HG03354 (cell line): Measurements from ENCODE around the gene ECHDC3.
"Not testable (repeated sequence)": the region's sequence is repeated elsewhere in the genome, so short reads cannot be mapped to it uniquely, and the experiment has no call there.

ENCODE experiments used
- ATAC-seq: cut with Tn5 transposase; IDR thresholded peaks from one replicate; pipeline ENCODE4 v1.9.1; 2021; ENCODE audit warnings: mild to moderate bottlenecking; ENCODE audit not compliant: unreplicated experiment, poor library complexity, severe bottlenecking

ECHDC3 gene, protein sequence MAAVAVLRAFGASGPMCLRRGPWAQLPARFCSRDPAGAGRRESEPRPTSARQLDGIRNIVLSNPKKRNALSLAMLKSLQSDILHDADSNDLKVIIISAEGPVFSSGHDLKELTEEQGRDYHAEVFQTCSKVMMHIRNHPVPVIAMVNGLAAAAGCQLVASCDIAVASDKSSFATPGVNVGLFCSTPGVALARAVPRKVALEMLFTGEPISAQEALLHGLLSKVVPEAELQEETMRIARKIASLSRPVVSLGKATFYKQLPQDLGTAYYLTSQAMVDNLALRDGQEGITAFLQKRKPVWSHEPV

DNA sequence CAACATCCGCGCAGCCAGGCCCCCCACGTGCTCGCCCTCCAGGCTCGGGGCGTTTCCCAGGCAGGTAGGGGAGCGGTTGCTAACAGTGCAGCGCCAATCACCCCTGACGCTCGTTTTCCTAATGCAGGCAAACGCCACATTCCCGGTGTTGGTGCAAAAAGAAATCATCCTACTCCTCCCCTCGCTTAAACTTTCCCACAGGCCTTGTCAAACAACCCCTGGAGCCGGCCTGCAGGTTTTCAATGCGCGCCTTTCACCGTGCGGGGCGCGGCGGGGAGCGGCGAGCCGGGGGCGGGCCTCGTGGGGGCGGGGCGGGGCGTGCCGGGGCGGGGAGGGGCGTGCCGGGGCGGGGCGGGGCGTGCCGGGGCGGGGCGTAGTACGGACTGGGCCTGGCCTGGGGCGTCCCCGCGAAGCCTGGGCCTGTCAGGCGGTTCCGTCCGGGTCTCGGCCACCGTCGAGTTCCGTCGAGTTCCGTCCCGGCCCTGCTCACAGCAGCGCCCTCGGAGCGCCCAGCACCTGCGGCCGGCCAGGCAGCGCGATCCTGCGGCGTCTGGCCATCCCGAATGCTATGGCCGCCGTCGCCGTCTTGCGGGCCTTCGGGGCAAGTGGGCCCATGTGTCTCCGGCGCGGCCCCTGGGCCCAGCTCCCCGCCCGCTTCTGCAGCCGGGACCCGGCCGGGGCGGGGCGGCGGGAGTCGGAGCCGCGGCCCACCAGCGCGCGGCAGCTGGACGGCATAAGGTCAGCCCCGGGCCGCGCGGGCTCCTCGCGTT, at the start of gene ECHDC3:
Gene ECHDC3 (plus strand): TSS at position 374 of the 770 bp plus-strand sequence. CDS start 195 bp downstream, at position 569.
- peak; percentile 80 for ATAC-seq

DNA sequence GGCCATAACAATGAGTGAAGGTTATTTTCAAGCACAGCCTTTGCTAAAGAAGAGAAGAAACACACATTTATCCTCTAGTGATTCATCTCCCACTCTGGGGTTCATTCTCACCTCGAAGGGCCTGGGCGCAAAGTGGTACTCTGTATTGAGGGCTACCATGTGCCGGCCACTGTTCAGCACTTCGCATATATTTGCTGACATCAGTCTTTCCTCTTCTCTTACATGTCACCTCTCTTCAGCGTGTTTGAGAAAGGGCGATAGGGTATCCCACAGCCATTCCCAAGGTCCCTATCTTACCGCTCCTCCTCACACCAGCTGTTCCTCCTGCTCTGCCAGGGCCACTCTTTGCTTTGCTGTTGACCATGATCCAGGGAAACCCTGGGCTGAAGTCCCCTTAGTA, 48.8 kb upstream of the ECHDC3 start:
- ATAC-seq: no peak

DNA sequence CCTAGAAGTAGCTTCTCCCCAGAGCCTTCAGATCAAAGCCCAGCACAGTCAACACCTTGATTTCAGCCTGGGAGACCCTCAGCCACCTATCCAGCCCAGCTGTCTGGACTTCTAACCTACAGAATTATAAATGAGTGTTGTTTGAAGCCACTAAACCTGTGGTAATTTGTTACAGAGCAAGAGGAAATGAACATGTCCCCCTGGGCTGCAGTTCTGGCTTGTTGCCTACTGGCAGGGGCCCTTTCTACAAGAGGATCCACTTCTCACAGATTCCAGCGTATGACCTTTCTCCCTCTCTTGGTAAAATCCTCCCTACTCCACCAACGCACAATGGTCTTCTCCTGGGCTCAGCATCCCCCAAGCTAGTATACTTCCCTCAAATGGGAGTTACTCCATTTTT, 46.4 kb upstream of the ECHDC3 start:
- no peak for ATAC-seq

DNA sequence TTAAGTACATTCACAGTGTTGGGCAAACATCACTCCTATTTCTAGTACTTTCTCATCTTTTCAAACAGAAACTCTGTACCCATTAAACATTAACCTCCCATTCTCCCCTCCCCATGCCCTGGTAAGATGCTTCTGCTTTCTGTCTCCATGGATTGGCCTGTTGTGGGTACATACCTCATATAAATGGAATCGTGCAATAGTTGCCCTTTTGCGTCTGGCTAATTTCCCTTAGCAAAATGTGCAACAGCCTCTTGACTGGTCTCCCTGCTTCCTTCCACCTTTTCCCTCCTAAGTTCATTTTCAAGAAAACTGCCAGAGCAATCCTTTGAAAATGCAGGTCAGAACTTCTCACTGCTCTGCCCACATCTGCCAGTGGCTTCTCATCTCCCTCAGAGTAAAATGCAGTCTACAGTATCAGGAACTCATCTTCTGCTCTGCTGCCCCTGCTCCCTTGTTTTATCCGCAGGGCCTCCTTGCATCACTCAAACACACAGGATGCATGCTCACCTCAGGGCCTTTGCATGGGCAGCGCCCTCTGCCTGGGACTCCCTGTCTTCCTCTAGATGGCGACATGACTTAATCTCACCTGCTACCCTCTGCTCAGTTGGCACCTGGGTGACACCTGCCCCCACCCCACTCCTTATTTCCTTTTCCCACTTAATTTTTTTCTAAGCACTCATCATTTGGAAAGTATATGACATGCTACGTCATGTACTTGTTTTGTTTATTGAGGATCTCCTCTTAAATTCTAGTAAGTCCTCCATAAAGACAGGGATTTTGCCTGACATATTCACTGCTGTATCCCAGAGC, 44.3 kb upstream of the ECHDC3 start:
- ATAC-seq: peak; percentile 58

DNA sequence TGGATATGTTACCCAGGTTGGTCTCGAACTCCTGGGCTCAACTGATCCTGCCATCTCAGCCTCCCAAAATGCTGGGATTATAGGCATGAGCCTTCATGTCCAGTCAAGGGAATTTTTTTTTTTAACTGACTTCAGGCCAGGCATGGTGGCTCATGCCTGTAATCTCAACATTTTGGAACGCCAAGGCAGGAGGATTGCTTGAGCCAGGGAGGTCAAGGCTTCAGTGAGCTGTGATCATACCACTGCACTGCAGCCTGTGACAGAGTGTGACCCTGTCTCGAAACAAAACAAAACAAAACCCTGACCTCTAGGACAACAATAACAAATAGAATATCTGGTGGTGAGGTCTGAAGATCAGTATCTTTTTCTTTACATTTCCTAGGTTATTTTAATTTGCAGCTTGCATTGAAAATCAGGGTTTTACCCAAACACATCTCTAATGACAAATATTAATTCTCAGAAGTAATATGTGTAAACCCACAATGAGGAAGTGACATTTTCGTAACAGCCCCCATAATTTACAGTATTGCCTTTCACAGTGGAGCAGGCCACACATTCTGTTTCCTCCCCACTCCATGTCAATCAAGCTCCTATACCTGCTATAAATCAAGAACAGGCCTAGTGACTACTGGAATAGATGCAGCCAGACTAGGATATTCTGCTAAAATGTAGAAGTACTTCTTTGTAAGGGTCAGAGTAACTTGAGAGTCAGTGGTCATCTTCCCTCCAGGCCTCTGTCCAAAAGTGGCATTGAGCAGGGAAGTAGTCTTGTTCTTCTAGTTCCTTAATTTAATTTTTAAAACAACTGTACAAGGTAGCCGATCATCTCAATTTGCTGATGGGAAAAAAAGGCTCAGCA, 43.3 kb upstream of the ECHDC3 start:
- peak; percentile 85 for ATAC-seq

DNA sequence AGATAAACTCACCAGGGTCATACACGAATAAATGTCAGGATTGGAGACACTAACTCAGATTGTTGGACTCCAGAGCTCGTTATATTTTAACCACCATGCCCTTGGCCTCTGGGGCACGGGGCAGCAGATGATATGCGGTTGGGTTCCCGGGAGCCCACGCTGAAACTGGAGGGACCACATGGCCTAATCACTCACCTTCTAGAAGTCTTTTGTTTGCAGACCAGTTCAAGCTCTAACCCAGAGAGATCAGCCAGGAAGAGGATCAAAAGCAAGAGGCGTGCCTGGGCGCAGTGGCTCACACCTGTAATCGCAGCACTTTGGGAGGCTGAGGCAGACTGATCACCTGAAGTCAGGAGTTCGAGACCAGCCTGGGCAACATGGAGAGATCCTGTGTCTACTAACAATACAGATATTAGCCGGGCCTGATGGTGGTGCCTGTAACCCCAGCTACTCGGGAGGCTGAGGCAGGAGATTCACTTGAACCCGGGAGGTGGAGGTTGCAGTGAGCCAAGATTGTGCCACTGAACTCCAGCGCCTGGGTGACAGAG, 42.6 kb upstream of the ECHDC3 start:
- peak; percentile 31 for ATAC-seq

DNA sequence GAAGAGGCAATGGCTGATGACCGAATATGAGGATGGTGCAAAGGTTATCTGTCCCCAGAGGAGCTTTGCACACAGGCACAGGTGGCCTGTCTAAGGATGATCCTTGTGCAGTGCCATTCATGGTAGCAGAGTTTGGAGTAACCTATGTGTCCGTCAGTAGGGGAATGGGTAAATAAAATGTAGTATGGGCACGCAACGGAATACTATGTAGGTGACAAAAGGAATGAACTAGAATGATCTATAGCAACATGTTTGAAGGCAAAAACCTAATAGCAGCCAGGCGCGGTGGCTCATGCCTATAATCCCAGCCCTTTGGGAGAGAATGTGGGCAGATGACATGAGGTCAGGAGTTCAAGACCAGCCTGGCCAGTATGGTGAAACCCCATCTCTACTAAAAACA, 41.6 kb upstream of the ECHDC3 start:
- ATAC-seq: no peak

DNA sequence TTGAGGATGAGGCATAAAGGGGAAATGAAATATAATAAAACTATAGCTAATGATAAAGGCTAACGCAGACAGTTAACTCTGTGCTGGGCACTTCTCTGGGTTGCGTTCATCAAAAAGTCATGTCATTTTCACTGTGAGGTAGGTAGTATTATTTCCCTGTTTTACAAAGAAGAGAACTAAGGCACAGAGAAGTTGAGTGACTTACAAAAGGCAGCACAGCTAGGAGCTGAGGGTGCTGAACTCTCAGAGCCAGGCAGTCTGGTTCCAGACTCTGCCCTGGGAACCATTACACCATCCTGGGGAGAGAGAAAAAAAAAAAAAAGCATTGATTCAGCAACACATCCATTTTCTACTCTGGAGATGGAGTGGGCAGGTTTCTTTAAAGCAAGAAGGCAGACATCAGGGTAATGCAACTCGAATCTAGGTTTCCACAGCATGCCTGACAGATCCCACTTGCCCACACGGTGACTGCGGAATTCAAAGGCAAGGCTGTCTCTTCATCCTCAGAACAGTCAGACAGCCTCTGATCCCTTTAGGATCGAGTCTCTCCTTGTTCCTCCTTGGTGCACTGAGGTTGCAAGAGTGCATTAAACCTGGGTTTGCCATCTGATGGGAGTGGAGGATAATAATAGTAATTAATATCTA, 40.6 kb upstream of the ECHDC3 start:
- no peak for ATAC-seq

DNA sequence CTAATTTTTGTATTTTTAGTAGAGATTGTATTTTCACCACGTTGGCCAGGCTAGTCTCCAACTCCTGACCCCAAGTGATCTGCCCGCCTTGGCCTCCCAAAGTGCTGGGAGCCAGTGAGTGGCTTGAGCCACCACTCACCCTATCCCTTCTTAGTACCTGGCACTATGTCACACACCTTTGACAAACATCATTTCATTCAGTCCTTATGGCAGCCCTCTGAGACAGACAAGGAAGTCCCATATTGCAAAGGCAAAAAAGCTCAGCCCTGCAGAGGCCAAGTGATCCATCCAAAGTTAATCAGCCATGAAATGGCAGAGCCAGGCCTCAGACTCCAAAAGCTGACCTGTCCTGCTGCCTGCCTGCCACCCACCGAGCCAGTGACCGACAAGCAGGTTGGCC, 39.9 kb upstream of the ECHDC3 start:
- no peak for ATAC-seq

DNA sequence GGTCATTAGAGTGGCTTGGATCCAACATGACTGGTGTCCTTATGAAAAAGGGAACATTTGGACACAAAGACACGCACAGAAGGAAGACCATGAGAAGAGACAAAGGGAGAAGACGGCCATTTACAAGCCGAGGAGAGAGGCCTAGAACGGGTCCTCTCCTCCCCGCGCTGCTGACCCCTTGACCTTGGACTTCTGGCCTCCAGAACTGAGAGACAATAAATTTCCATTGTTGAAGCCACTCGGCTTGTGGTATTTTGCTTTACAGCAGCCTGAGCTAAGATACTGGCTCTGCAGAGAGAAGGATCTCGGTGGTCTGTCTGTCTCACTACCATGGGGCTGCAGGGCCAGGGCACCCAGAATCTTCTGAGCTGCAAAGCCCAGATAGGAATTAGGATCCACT, 38.1 kb upstream of the ECHDC3 start:
- ATAC-seq: no peak

DNA sequence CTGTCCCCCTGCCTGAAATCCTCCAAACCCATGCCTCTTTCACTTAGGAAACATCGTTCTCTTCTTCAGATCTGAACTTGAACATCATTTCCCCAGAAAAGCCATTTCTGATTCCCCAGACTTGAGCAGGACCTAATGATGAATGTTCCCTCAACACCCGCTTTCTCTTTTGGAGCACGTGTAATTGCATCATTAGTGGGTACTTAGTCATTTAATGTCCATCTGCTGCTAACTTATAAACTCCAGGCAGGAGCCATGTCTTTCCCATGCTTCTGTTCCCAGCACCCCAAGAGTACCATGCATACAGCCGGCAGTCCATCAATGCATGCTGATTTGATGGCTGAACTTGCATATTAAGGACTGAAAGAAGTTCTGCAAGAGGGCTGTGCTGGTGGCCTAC, 36.5 kb upstream of the ECHDC3 start:
- no peak for ATAC-seq

DNA sequence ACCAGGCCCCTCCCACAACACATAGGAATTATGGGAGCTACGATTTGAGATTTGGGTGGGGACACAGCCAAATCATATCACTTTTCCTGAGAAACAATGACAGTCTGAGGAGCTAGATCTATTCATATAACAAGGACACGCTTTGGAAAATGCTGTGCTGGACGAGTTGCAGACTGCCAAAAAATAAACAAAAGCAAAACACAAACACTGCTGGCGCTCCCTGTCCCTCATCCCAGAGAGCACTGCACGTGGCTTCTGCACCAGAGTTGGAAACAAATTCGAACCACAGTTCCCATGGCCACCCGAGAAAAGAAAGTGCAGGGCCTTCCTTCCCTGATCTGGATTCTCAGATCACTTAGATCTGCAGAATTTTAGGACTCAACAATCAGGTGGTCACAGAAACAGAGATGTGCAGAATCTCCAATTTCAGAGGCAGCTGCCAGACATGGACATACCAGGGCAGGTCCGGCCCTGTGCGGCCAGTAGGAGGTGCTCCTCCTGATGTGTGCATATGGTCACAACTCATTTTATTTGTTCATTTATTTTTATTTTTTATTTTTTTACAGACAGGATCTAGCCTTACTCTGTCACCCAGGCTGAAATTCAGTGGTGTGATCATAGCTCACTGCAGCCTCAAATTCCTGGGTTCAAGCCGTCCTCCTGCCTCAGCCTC, 35.2 kb upstream of the ECHDC3 start:
- ATAC-seq: no peak

DNA sequence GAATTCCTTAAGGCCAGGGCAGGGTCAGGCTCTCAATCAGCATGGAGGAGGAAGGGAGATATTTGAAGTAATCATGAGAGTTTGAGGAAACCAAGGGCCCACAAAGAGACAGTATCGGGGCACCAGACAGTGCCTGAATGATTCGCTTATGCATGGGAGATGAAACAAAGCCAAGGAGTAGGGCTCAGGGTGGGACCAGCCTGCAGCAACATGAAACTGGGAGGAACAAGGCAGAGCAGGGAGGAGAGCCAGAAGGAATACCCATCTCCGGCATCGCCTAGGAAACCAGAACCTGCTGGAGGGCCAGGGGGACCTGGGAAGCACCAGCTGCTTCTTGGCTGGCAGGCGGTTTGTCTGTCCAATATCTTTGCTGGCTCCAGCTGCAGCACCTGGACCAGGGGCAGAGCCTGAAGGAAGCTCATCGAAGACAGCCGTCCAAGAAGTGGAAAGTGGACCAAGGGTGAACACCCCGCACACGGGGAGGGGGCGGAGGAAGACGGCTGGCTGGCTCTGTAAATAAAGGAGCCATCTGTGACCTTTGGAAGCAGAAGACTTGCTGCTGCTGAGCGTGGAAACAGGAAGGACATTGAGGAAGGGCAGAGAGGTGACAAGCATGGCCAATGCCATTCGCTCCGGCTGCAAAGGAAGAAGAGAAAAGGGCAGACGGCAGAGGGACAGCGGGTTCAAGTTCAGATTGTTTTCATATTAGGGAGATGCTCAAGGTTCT, 34.4 kb upstream of the ECHDC3 start:
- ATAC-seq: no peak

DNA sequence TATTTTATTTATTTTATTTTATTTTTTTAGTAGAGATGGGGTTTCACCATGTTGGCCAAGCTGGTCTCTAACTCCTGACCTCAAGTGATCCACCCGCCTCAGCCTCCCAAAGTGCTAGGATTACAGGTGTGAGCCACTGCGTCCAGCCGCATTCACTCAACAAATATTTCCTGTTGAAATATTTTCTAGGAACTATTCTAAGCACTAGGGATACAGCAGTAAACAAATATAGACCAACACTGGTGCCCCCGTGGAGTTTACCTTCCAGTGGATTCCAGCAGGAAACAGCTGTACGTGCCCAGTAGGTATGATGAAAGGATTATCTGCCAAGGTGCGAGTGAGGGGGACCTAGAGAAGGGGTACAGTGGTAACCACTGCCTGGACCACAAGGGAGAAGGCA, 33.4 kb upstream of the ECHDC3 start:
- ATAC-seq: not testable (repeated sequence)

DNA sequence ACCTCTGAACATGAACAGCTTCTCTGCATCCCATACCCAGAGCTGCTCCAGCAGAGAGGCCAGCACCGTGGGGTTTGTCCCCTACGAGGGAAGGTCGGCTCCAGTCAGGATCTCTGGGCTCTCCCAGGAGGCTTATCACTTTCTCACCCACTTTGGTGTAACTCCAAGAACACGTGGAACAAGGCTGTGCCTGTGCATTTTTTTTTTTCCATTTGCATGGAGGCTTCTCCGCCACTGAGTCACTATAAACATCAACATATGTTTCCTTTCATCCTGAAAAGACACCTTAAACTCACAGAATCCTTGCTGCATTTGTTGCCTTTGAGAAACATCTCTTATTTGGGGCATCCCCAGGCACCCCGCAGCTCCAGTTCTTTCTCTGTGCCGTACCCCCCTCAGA, 29.4 kb upstream of the ECHDC3 start:
- ATAC-seq: no peak

DNA sequence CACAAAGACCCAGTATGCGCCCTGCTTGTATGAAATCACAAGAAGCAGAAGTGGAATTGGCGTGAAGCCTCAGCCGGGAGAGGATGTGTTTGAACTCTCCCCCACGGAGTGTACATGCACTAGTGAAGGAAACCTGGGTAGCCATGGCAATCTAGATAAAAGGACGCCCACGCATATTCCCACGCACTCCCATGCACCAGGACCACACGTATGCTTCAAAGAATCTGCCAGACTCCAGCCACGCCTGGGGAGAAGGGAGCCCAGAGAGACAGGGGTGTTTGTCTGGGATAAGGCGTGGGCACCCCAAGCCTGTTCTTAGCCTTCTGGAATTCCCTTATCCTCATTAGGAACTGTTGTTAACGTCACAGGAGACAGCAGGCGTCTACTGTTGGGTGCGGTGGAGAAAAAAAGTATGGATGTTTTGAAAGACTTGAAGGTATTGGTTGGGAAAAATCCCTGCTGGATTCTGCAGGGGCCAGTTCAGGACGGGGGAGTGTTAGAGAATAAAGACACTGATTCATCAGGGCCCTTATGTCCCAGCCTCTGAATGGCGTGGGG, 28.9 kb upstream of the ECHDC3 start:
- ATAC-seq: no peak

DNA sequence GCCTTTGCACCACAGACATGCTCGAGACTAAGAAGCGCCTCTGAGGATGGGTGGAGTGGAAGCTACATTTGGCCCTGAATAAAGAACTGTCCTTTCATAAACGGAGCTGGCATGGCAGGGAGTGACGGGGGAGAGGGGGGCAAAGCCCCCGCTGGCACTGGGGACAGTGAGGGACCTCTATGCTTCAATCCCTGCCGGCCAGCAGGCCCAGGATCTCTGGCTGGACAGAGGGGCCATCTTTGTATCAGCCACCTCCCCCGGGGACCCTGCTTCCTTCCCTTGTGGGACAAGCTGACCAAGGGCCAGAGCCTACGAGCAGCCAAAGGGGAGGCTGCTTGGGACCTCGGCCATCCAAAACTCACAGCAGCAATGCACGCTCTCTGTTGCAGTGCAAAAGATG, 28.2 kb upstream of the ECHDC3 start:
- ATAC-seq: no peak
